Inflammatory macrophage treated with lipopolysaccharide for 1 hour (primary cell): ENCODE data around the gene FGFBP2.
"Not testable (repeated sequence)": the region's sequence is repeated elsewhere in the genome, so short reads cannot be mapped to it uniquely, and the experiment has no call there.

Source experiments
- DNase-seq, 2 donors: peaks; one replicate each; pipeline ENCODE4 v3.0.0-alpha.2; 2020 to 2022

FGFBP2 gene

GRCh38 chr4:15926486-15926885, 36.5 kb downstream of the FGFBP2 start:
- DNase-seq = no peak

- no peak for DNase-seq
These were observed 37.1 kb downstream of the FGFBP2 start for GRCh38 chr4:15925830-15926229.

- DNase-seq = no peak
These were observed 41.4 kb downstream of the FGFBP2 start for GRCh38 chr4:15921592-15921932.

- no peak for DNase-seq
These were observed 42.0 kb downstream of the FGFBP2 start for GRCh38 chr4:15920723-15921591.

- DNase-seq = no peak
These were observed 44.4 kb downstream of the FGFBP2 start for GRCh38 chr4:15918484-15919129.

GRCh38 chr4:15917297-15917696, 45.7 kb downstream of the FGFBP2 start:
- DNase-seq = no peak

DNA sequence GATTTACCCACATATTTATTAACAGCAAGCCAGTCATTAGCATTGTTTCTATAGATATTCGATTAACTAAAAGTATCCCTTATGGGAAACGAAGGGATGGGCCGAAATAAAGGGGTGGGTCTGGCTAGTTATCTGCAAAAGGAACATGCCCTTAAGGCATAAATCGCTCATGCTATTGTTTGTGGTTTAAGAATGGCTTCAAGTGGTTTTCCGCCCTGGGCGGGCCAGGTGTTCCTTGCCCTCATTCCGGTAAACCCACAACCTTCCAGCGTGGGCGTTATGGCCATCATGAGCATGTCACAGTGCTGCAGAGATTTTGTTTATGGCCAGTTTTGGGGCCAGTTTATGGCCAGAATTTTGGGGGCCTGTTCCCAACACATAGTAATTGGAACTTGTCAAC, 46.6 kb downstream of the FGFBP2 start:
- DNase-seq = not testable (repeated sequence)

- DNase-seq = no peak
These were observed 48.2 kb downstream of the FGFBP2 start for GRCh38 chr4:15914736-15915135.

GRCh38 chr4:15914291-15914690, 48.7 kb downstream of the FGFBP2 start:
- DNase-seq = no peak

DNA sequence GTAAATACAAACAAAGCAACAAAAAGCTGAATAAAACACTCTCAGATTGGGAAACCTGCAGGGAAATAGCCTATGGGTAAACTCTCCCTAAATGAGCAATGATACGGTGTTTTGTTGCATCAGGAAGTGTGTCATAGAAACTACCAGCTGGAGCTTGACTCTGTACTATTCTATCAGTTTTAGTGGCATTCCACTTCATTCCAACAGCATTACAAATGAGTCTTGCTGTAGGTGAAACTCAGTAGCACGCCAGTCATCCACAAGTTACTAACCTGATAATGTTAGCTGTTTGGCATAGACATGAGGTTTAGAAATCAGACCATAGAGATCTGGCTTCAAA, 49.4 kb downstream of the FGFBP2 start:
- DNase-seq = no peak

DNA sequence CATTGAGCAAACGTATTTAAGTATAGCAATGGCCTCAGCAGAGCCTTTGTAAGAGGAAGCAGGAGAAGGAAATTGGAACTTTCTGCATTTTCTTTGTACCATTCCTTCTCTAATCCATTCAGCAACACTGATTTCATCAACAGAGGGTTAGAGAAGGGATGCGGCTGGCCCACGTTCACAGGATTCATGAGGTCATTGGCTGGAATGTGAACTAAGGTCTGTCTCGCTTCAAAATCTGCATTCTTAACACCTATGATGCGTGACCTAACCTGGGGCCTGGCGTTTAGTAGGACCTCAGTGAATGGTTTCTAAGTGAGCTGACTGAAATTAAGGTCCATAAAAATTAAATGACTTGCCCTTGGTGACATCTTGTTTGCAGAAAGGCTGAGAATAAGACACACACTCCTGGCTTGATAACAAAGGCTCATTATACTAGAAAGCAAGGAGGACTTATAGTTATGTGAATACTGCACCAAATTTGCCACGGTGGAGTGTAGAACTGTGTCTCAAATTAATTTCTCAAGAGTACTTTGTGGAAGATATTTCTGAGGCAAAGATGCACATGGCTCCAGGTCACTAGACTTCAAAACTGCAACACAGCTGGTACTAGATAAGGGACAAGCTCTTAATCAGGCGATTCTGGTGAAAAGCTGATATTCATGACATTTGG, 49.9 kb downstream of the FGFBP2 start:
- no peak for DNase-seq

DNA sequence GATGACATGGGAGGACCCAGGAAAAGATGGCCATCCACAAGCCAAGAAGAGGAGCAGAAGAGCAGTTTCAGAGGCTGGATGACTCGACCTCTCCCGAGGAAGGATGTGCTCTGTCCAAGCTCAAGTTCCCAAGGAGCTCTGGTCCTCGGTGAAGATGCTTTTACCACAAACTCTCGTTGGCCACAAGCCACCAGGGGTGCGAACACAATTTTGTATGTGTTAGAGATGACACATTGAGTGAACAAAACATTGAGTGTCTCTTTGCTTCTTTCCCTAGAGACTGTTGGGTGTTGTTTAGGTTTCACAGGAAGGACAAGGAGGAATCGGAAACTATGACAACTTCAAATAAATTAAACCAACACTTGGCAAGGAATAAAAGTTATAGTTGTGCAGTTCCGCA, 50.7 kb downstream of the FGFBP2 start:
- DNase-seq = no peak
